B cell (primary cell): ENCODE measurements around the gene KSR2.

Source experiments
- CTCF ChIP-seq: fragments of 200-600 bp; IDR thresholded peaks from one replicate; pipeline ENCODE4 v1.8.0; 2022; ENCODE audit warnings: antibody characterized with exemption, mild to moderate bottlenecking
- EZH2 ChIP-seq: IDR thresholded peaks from 2 replicates; pipeline ENCODE4 v1.6.1; 2012; ENCODE audit warnings: borderline replicate concordance, low read depth, mild to moderate bottlenecking, moderate library complexity, low read length; ENCODE audit not compliant: insufficient read depth, poor library complexity, severe bottlenecking

GRCh38 chr12:117724543-117724942, 244.2 kb downstream of the KSR2 start:
- TF ChIP-seq CTCF (no peak), EZH2 (no peak)
